ENCODE results near the gene LAMTOR2. TPM values are rescaled to one million over a fixed set of nuclear protein-coding genes. Genes with fewer than 3 reads are reported as not detected.
A peak's percentile ranks its signal among the peaks of the same experiment; 100 is the strongest.

Gene LAMTOR2
- total RNA-seq, 2 donors from 2014 or later = 84.4 to 101 TPM

DNA sequence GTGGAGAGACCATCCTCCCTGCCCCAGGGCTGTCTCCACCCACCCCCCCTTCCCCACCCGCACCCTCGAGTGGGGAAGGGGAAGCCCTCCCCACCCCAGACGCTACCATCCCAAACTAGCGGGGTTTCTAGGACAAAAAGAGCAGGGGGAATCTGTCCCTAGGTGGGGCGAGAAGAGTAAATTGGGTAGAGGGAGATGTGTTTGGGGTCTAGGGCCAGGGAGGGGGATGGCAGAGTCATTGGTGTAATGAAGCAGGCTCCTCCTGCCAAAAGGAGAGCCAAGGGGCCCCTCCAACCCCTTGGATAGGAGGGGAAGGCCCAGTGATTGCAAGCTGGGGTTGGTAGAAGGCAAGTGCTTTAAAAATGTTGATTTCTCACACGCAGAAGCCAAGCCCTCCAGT is 17.7 kb downstream of the LAMTOR2 start:
- peak overlapping the region; percentile 12 for H3K27ac ChIP-seq (ENCODE audit: low read depth, low read length)
- H3K4me1 ChIP-seq (ENCODE audit: control insufficient read depth, insufficient read depth, low read length) = peaks cover 25% of the 10 kb centered on the region
- H3K27me3 Mint-ChIP-seq (ENCODE audit: insufficient read depth) = no peaks in the 10 kb centered on the region
- H3K27me3 ChIP-seq (ENCODE audit: control insufficient read depth, insufficient read depth, low read length, poor library complexity, severe bottlenecking) = no peaks in the 10 kb centered on the region
- peak overlapping the region; percentile 79 for H3K27ac Mint-ChIP-seq
- no peaks in the 10 kb centered on the region for H3K9me3 Mint-ChIP-seq
- no peak overlapping the region for H3K4me3 ChIP-seq (ENCODE audit: low read length)
- TF ChIP-seq, protein P1, sequence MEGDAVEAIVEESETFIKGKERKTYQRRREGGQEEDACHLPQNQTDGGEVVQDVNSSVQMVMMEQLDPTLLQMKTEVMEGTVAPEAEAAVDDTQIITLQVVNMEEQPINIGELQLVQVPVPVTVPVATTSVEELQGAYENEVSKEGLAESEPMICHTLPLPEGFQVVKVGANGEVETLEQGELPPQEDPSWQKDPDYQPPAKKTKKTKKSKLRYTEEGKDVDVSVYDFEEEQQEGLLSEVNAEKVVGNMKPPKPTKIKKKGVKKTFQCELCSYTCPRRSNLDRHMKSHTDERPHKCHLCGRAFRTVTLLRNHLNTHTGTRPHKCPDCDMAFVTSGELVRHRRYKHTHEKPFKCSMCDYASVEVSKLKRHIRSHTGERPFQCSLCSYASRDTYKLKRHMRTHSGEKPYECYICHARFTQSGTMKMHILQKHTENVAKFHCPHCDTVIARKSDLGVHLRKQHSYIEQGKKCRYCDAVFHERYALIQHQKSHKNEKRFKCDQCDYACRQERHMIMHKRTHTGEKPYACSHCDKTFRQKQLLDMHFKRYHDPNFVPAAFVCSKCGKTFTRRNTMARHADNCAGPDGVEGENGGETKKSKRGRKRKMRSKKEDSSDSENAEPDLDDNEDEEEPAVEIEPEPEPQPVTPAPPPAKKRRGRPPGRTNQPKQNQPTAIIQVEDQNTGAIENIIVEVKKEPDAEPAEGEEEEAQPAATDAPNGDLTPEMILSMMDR (conservative IDR thresholded peaks at IDR 0.05) = no peak
- H3K4me3 Mint-ChIP-seq = no peak overlapping the region
- peaks cover 41% of the 10 kb centered on the region for H3K36me3 ChIP-seq (ENCODE audit: control insufficient read depth, insufficient read depth, low read length)
- WGBS, 2 experiments (ENCODE audit: insufficient coverage in 1 of 2, insufficient read length in 1 of 2) = 86 to 100% methylated on average over 1 to 4 of the region's 6 CpGs
- no peak for DNase-seq
- peaks cover 47% of the 10 kb centered on the region for H3K4me1 Mint-ChIP-seq
- no peaks in the 10 kb centered on the region for H3K9me3 ChIP-seq (ENCODE audit: control insufficient read depth, low read length)
- no peak overlapping the region for H3K9ac ChIP-seq (ENCODE audit: extremely low read depth, low read length, poor library complexity, severe bottlenecking)
- peaks cover 55% of the 10 kb centered on the region for H3K36me3 Mint-ChIP-seq (ENCODE audit: low read depth)

DNA sequence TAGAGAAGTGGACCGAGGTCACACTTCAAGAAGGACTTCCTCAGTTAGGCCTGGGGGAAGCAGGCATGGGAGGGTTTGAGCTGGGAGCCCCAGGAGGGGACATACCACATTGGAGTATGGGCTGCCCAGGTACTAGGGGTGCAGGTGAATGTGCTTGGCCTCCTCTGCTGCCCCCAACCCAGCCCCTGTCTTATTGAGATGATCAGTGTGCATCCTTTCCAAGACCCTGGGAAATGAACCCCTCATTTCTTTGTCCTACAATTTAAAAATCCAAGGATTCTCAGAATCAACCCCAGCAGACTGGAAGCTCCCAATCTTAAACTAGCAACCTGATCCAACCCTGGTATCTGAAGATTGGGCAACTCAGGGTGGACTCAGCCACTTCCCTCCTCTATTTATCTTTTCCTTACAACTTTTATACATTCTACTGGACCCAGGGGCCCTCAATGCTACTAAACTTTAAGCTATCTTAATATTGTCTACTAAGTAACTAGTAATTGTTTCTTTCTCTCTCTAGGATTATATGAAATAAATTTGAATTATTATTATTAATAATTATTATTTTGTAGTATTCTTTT is 18.6 kb downstream of the LAMTOR2 start:
- Mint-ChIP-seq H3K27ac (peak overlapping the region; percentile 79), H3K36me3 (ENCODE audit: low read depth) (peaks cover 56% of the 10 kb centered on the region), H3K9me3 (no peaks in the 10 kb centered on the region), H3K4me1 (peaks cover 57% of the 10 kb centered on the region), H3K27me3 (ENCODE audit: insufficient read depth) (no peaks in the 10 kb centered on the region), H3K4me3 (peak overlapping the region; percentile 25)
- Histone ChIP-seq H3K36me3 (ENCODE audit: control insufficient read depth, insufficient read depth, low read length) (peaks cover 51% of the 10 kb centered on the region), H3K4me1 (ENCODE audit: control insufficient read depth, insufficient read depth, low read length) (peaks cover 26% of the 10 kb centered on the region), H3K9ac (ENCODE audit: extremely low read depth, low read length, poor library complexity, severe bottlenecking) (no peak overlapping the region), H3K4me3 (ENCODE audit: low read length) (no peak overlapping the region), H3K27me3 (ENCODE audit: control insufficient read depth, insufficient read depth, low read length, poor library complexity, severe bottlenecking) (no peaks in the 10 kb centered on the region), H3K27ac (ENCODE audit: low read depth, low read length) (peak overlapping the region; percentile 63), H3K9me3 (ENCODE audit: control insufficient read depth, low read length) (no peaks in the 10 kb centered on the region)
- peak; percentile 43 for DNase-seq
- 0% methylated on average over 1 of the region's 1 CpG; no CpG with 5 or more reads in 1 of the 2 experiments for WGBS, 2 experiments (ENCODE audit: insufficient coverage in 1 of 2, insufficient read length in 1 of 2)
- TF ChIP-seq, protein P1 (conservative IDR thresholded peaks at IDR 0.05) = no peak

DNA sequence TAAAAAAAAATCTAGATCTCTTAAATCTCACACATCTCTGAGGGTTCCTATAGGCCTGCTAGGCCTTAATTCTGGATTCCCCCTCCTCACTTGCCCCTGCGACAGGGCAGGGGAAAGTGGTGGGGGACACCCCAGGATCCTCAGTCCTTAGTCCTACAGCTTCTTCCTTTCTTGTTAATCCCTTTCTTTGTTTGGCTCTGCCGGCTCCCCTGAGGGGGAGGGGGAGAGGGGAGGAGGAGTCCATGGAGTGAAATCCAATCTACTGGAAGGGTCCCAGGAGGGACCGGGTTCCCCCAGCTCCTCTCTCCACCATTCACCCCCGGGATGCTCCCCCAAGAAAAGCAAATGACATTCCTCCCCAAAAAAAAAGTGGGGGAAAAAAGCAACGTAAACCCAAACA is 19.2 kb downstream of the LAMTOR2 start:
- peak; percentile 92 for DNase-seq
- peak overlapping the region; percentile 93 for H3K27ac Mint-ChIP-seq
- H3K4me1 ChIP-seq (ENCODE audit: control insufficient read depth, insufficient read depth, low read length) = peaks cover 26% of the 10 kb centered on the region
- no peak overlapping the region for H3K9ac ChIP-seq (ENCODE audit: extremely low read depth, low read length, poor library complexity, severe bottlenecking)
- peaks cover 52% of the 10 kb centered on the region for H3K36me3 Mint-ChIP-seq (ENCODE audit: low read depth)
- 5% methylated on average over 4 of the region's 5 CpGs; no CpG with 5 or more reads in 1 of the 2 experiments for WGBS, 2 experiments (ENCODE audit: insufficient coverage in 1 of 2, insufficient read length in 1 of 2)
- H3K4me3 Mint-ChIP-seq = peak overlapping the region; percentile 25
- H3K4me1 Mint-ChIP-seq = peaks cover 62% of the 10 kb centered on the region
- H3K27me3 ChIP-seq (ENCODE audit: control insufficient read depth, insufficient read depth, low read length, poor library complexity, severe bottlenecking) = no peaks in the 10 kb centered on the region
- H3K9me3 Mint-ChIP-seq = no peaks in the 10 kb centered on the region
- no peaks in the 10 kb centered on the region for H3K27me3 Mint-ChIP-seq (ENCODE audit: insufficient read depth)
- peaks cover 56% of the 10 kb centered on the region for H3K36me3 ChIP-seq (ENCODE audit: control insufficient read depth, insufficient read depth, low read length)
- H3K4me3 ChIP-seq (ENCODE audit: low read length) = no peak overlapping the region
- H3K27ac ChIP-seq (ENCODE audit: low read depth, low read length) = peak overlapping the region; percentile 80
- TF ChIP-seq, protein P1 (conservative IDR thresholded peaks at IDR 0.05) = no peak
- H3K9me3 ChIP-seq (ENCODE audit: control insufficient read depth, low read length) = no peaks in the 10 kb centered on the region

All from endodermal cell (in vitro differentiated cells).